ENCODE data around the gene NUDC. TPM values are rescaled to one million over a fixed set of nuclear protein-coding genes. Genes with fewer than 3 reads are reported as not detected.

The NUDC gene
- total RNA-seq, 4 donors from 2014 or later, result 64.8 to 94.5 (median 68.1) TPM

DNA sequence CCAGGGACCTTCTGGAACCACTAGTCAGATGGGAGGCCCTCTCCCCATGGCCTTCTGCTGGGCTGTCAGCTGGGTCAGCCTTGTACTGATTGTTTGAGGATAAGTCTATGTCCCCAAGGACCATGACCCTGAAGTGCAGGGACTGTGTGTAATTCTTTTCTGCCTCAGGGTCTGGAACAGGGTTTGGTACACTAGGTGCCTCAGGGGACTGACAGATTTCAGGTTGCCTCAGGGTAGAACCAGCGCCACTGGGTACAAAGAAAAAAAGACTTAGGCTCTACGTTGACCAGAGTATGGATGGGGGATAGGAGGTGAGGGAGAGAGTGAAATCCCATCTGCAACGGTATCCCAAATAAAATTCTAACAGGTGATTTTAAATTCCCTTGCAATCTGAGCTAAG, 35.8 kb downstream of the NUDC start:
- TF ChIP-seq CTCF (IDR thresholded peaks at IDR 0.05), result no peak
- TF ChIP-seq POLR2AphosphoS5 (IDR thresholded peaks at IDR 0.05), result no peak
- no peak for TF ChIP-seq EP300 (IDR thresholded peaks at IDR 0.05)
- TF ChIP-seq POLR2A (IDR thresholded peaks at IDR 0.05), result no peak
- peaks cover 86% of the 10 kb centered on the region for H3K27me3 ChIP-seq
- WGBS, 2 donors (ENCODE audit: low coverage in 1 of 2), result 85 to 88% methylated on average over 3 of the region's 3 CpGs
- ATAC-seq, result no peak
- no peaks in the 10 kb centered on the region for H3K36me3 ChIP-seq
- H3K27ac ChIP-seq, result no peak overlapping the region
- H3K9me3 ChIP-seq, result peaks cover 0 to 19% (median 0%) of the 10 kb centered on the region in 3 donors
- H3K4me1 ChIP-seq, result peaks cover 0 to 13% (median 10%) of the 10 kb centered on the region in 3 donors
- H3K4me3 ChIP-seq, result no peak overlapping the region

GRCh38 chr1:26959270-26959669, 37.7 kb downstream of the NUDC start:
- TF ChIP-seq POLR2A (IDR thresholded peaks at IDR 0.05) (no peak), EP300 (IDR thresholded peaks at IDR 0.05) (no peak), CTCF (IDR thresholded peaks at IDR 0.05) (no peak), POLR2AphosphoS5 (IDR thresholded peaks at IDR 0.05) (no peak)
- WGBS, 2 donors (ENCODE audit: low coverage in 1 of 2), result 10 to 25% methylated on average over 6 to 11 of the region's 13 CpGs
- Histone ChIP-seq H3K9me3 (peaks cover 0 to 19% (median 0%) of the 10 kb centered on the region in 3 donors), H3K4me3 (no peak overlapping the region), H3K27me3 (peaks cover 93% of the 10 kb centered on the region), H3K4me1 (peaks cover 0 to 13% (median 10%) of the 10 kb centered on the region in 3 donors), H3K36me3 (no peaks in the 10 kb centered on the region), H3K27ac (no peak overlapping the region)
- ATAC-seq, result no peak

DNA sequence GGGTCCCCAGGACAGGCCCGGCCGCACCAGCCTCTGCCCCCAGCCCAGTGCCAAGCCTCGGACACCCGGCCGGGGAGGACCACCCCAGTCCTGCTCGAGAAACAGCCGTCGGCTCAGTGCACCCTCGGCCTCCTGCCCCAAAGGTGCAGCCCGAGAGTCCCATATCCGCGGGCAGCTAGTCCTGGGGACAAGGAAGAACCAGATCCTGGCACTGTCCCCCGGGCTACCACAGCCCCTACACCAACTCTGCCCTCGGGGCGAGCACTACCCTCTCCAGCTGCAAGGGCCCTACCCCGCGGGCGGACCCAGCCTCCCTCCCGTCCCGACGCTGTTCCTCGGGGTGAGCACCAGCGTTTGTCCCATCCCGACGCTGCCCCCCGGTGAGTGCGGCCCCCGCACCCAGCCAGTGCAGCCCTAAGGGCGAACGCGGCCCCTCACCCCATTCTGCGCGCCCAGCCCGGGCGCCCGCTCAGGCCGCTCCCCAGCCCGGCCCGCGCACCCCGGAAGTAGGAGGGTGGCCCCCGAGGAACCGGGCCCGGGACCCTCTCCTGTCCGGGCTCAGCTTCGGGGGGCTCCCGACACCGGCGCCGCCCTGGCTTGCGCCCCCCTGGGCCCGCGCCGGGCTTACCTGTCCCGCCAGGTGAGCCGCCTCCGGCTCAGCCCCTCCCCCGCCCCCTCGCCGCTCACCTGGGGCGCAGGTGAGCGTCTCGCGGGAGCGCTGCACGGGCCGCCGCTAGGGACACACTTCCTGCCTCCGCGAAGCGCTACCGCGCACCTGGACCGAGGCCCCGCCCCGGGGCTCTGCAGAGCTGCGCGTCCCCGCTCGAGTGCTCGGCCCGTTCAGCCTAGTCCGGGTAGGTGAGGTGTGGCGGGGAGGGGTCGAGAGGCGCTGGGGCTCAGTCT, 38.4 kb downstream of the NUDC start, which contains the start of gene KDF1:
TSS of gene KDF1 (minus strand) at position 747 of the 903 bp plus-strand sequence. CDS start 8,088 bp downstream, outside the sequence.
- H3K36me3 ChIP-seq, result no peaks in the 10 kb centered on the region
- no peak for ATAC-seq
- H3K4me1 ChIP-seq, result peaks cover 0 to 13% (median 10%) of the 10 kb centered on the region in 3 donors
- H3K4me3 ChIP-seq, result peak within 1 kb of the TSS in 1 of 2 donors; percentile 36
- TF ChIP-seq POLR2A (IDR thresholded peaks at IDR 0.05) (peak in 1 of 2 donors; percentile 13), CTCF (IDR thresholded peaks at IDR 0.05) (no peak), EP300 (IDR thresholded peaks at IDR 0.05) (no peak), POLR2AphosphoS5 (IDR thresholded peaks at IDR 0.05) (no peak)
- peaks cover 0 to 19% (median 0%) of the 10 kb centered on the region in 3 donors for H3K9me3 ChIP-seq
- peaks cover 92% of the 10 kb centered on the region for H3K27me3 ChIP-seq
- no peak within 1 kb of the TSS for H3K27ac ChIP-seq
- WGBS, 2 donors (ENCODE audit: low coverage in 1 of 2), result 0% methylated on average over 2 of the region's 86 CpGs; no CpG with 5 or more reads in 1 of the 2 donors

DNA sequence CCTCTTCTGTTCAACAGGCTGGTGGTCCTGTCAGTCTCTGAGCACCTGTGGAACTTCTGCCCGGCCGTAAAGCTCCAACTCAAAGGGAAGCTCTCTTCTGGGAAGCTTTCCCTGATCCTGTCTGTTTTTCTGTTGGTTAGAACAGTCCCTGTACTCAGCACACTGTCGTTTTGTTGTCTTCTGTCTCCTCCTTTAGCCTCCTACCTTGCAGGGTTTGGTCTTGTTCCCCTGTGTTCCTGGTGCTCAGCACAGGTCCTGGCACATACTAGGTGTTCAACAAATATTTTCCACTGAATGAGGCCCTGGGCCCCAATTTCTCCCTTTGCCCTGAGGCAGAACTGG, 39.1 kb downstream of the NUDC start:
- no peak overlapping the region for H3K27ac ChIP-seq
- H3K4me3 ChIP-seq, result no peak overlapping the region
- peaks cover 91% of the 10 kb centered on the region for H3K27me3 ChIP-seq
- H3K4me1 ChIP-seq, result peaks cover 0 to 13% (median 10%) of the 10 kb centered on the region in 3 donors
- TF ChIP-seq EP300 (IDR thresholded peaks at IDR 0.05) (no peak), POLR2A (IDR thresholded peaks at IDR 0.05) (no peak), POLR2AphosphoS5 (IDR thresholded peaks at IDR 0.05) (no peak), CTCF (IDR thresholded peaks at IDR 0.05) (no peak)
- no peak for ATAC-seq
- 14 to 31% methylated on average over 1 to 3 of the region's 3 CpGs for WGBS, 2 donors (ENCODE audit: low coverage in 1 of 2)
- no peaks in the 10 kb centered on the region for H3K36me3 ChIP-seq
- peaks cover 0 to 16% (median 0%) of the 10 kb centered on the region in 3 donors for H3K9me3 ChIP-seq
